ENCODE data around the gene GNAS.

Gene GNAS

DNA sequence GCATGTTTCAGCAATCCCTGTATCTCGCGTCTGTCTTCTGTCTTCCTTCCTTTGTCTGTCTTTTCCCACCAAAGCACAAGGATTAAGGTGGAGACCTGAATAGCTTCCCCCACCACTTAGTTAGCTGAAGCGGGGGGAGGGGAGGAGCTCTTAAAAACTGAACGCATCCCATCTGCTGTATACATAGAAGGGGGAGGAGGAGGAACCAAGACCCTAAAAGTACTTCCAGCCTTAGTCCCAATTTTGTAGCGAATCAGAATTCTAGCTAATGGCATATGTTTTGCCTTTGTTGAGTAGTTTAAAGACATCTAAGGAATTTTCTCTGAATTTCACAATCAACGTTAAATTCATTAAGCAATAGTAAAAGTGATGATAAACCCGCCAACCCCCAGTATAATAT is 47.9 kb downstream of the GNAS start:
- DNase-seq, result no peak

- DNase-seq, result no peak
These were observed 49.2 kb downstream of the GNAS start for GRCh38 chr20:58901488-58902402.

GRCh38 chr20:58903614-58904013 is 51.1 kb downstream of the GNAS start:
- DNase-seq, result no peak

GRCh38 chr20:58905236-58905635 is 52.7 kb downstream of the GNAS start:
- DNase-seq, result no peak

DNA sequence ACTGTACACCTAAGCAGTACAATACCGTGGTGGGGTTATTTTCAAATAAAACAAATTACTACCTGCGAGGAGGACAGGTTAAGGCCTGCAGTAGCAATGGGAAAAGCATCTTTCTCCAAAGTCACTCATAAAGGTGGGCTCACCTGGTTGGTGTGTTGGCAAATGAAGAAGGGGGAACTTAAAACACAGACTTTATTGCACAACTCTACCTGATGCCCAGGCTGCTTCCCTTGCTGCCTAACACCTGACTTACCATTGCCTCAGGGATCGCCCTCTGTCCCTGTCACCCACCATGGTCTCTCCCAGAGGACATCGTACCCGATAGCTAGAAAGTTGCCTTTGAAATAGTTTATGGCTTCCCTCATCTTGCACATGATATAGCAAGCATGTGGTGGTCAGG is 53.6 kb downstream of the GNAS start:
- DNase-seq, result no peak

GRCh38 chr20:58906894-58907293 is 54.4 kb downstream of the GNAS start:
- no peak for DNase-seq

DNA sequence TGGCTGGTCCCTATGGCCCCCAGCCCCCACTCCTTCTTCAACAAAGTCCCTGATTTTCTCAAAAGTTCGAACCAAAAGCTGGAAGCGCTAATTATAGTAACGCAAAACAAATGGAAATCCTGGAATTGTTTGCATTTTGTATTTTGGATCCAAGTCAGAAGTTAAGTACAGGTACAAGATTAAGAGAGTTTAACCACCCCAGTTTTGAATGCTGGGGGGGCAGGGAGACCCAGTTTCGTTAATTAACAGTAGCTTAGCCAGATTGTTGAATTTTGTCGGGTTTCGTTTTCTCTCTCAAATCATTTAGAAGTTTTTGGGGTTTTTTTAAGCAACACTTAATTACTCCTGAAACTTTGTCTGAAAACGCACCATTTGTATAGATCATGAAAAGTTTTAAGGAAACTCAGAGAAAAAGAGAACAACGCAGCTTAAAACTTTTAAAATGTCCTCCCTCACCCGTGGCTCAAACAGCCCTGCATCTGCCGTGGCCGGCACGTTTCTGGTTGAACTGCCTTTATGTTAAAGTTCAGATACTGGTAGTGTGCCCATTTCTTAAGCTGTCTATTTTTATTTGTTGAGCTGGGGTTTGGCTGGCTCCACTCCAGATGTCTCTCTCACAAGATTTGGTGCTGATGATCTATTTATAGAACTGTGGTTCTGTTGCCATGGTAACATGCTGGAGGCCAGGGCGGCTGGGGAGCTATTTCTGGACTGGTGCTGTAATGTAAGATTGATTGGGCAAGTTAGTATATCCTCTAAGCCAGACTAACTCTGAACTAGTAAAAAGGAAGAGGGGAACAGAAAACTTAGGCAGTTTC is 55.0 kb downstream of the GNAS start:
- peak; percentile 23 to 73 (median 46) for DNase-seq

- DNase-seq, result no peak
These were observed 55.7 kb downstream of the GNAS start for GRCh38 chr20:58908221-58908620.

GRCh38 chr20:58908941-58909340 is 56.4 kb downstream of the GNAS start:
- DNase-seq, result no peak

DNA sequence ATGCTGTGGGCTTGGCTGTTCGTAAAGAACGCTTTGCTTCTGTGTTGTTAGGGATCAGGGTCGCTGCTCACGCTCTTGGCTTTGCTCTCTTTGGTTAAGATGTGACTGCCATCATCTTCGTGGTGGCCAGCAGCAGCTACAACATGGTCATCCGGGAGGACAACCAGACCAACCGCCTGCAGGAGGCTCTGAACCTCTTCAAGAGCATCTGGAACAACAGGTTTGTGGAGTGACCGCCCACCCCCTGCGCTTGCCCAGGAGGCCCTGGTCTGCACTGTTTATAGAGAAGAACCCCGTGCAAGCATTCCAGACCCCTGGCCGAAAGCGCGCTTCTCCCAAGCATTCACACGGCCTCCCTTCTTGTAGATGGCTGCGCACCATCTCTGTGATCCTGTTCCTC is 57.1 kb downstream of the GNAS start:
- DNase-seq, result no peak

GRCh38 chr20:58910473-58910872 is 58.0 kb downstream of the GNAS start:
- no peak for DNase-seq

GRCh38 chr20:58911309-58911708 is 58.8 kb downstream of the GNAS start:
- DNase-seq, result no peak

DNA sequence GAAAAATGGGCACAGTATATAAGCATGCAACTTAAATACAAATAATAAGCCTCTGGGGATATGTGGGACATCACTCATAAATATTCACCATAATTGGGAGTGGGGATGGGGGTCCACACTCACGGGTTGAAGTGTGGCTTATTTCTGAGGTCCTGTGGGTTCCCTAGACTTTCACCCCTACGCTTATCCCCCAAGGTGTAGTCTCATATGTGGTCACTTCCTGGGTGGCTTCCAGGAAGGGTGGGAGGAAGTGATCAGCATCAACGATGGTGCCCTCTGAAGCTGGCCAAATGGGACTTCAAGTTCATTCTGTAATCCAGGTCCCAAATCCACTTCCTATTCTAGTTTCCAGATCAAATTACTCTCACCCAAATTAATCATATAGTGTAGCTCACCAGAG is 59.5 kb downstream of the GNAS start:
- no peak for DNase-seq

DNA sequence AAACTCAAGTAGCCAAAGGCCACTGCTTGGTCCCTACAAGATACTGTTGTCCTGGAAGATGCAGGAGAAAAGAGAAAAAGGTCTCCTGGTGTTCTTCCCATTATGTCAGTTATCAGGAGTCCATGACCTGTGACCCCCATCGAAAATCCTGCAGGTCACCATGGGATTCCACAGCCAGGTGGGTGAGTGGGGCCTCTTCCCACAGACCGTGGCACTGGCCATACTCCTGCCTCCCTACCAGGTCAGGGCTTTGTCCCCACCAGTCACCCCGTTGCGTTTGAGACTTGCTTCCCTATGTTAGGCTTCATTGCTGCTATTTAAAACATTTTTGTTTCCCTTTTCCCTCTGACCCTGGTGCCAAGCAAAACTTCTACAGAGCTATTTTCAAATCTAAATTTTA is 60.6 kb downstream of the GNAS start:
- no peak for DNase-seq

- no peak for DNase-seq
These were observed 66.1 kb downstream of the GNAS start for GRCh38 chr20:58918621-58919020.

DNA sequence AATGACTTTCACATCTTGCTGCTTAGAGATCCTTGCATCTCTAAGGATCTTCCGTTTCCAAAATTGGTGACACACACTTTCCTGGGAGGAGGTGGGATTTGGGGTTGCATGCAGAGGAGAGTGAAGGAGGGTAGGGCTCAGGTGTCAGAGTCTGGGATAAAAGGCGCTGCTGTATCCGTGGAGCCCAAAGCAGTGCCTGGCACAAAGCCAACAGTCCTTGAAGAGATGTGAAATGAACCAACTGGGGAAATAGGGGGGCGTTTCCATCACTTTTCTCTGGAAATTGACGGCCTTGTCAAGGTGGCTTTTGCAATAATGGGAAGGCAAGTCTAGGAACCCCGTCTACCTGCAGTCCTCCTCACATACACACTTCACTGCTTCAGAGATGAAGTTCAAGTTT is 69.0 kb downstream of the GNAS start:
- no peak for DNase-seq

DNA sequence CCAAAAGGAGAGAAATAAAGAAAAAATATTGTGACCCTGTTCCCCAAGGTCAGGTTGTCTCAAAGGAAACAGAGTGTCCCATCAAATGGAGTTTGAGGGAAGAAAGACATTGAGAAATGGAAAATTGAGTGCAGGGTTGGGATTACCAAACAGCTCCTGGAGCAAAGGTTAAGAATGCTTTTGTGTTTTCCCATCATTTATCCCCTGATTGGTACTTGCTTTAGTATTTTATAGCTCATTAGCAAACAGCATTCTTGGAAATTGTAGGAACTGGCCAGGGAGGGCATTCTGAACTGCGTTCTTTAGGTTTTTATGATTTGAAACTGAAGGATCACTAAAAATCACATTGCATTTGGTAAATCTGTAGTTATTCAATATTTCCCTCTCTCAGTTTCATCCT is 69.5 kb downstream of the GNAS start:
- no peak for DNase-seq

DNA sequence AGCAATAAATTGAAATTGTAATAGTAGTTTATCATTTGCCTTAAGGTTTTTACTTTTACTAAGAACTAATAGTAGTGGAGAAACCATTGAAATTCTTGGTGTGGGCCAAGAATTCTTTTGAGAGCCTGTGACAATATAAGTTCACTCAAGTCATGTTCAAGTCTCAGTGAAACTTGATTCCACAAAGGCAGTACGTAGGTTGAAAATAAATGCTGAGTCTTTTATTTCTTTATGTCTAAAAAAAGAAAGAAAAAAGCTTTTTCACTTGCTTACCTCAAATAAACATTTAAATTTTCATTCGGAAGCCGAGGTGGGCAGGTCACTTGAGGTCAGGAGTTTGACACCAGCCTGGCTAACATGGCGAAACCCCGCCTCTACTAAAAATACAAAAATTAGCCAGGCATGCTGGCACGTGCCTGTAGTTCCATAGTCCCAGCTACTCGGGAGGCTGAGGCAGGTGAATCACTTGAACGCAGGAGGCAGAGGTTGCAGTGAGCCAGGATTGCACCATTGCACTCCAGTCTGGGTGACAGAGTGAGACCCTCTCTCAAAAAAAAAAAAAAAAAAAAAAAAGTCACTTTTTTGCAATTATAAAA is 70.7 kb downstream of the GNAS start:
- no peak for DNase-seq

DNA sequence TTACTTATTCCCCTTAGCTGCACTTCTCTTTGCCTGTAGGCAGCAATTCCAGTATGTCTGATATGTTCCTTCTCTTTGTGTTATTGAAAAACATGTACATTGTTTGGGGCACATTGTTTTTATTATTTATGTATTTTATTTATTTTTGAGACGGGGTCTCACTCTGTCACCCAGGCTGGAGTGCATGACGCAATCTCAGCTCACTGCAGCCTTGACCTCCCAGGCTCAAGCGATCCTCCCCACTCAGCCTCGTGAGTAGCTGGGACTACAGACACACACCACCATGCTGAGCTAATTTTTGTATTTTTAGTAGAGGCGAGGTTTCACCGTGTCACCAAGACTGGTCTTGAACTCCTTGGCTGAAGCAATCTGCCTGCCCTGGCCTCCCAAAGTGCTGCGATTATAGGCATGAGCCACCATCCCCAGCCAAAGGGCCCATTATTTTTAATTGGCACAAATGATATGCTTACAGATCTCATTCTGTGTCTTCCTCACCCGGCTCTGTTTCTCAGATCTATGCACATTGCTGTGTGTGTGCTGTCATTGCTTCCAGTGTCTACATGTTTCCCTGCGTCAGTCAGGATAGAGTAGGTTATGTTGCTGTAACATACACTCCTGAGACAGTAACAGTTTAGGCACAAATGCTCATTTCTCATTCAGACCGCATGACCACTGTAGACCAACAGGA is 74.4 kb downstream of the GNAS start:
- no peak for DNase-seq

DNA sequence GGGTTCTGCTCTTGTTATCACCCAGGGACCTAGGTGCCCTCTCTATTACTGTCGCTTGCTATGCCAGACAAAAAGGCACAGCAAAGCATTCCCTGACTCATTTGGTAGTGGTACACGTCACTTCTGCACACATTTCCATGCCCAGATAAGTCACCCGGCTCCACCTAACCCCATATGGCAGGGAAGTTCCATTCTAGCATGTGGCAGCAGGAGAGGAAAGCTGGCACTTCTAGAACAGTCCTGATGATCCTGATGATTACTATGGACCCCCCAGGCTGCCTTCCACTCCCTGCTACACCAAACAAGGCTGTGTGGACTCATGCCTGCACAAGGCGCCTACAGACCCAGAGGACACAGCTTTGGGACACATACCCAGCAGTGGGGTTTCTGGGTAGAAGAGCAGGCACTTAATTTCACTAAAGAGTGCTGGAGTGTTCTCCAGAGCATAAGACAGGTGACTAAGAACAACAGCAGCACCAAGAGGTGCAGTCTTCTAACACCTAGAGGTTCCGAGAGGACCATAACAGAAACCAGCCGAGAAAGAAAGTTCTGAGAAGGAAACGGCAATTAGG is 75.1 kb downstream of the GNAS start:
- no peak for DNase-seq

DNA sequence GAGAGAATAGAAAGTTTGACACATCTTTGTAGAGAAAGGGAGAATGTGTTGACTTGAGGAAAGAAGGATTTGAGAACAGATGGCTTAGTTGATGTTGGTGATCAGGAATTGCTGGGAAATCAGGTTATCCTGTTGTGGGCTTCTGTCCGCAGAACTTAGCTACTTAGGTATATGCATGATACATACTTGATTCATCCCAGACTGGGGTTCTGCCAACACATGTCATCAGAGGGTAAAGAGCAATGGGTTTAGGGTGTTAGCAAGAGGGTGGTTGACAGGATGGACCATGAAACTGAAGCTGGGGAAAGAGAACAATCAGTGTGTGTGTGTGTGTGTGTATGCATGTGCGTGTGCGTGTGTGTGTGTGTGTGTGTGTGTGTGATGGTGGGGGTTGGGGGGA is 78.0 kb downstream of the GNAS start:
- DNase-seq, result no peak

DNA sequence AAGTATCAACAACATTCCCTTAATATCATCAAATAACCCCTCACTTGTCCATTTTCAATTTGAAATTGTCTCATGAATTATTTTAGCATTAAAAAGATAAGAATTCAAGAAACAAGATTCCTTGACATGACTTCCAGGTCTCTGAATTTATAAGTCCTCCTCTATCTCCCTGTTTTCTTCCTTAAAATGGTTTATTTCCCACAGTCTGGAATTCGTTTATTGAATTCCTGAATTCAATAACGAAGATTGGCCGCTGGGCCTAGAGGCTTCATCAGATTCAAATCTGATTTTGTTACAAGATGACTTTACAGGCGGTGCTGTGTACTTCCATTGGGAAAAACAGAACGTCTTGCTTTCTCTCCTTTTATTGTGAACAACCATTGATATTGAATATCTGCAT is 79.7 kb downstream of the GNAS start:
- DNase-seq, result no peak

GRCh38 chr20:58938078-58938477 is 85.6 kb downstream of the GNAS start:
- DNase-seq, result no peak

Measured in T-helper 1 cell (primary cell).